HG02981 (cell line): ENCODE data around the gene COA3.

Source experiments
- ATAC-seq: cut with Tn5 transposase; IDR thresholded peaks from one replicate; pipeline ENCODE4 v1.9.1; 2021; ENCODE audit warnings: mild to moderate bottlenecking, moderate library complexity; ENCODE audit not compliant: unreplicated experiment

The COA3 gene

DNA sequence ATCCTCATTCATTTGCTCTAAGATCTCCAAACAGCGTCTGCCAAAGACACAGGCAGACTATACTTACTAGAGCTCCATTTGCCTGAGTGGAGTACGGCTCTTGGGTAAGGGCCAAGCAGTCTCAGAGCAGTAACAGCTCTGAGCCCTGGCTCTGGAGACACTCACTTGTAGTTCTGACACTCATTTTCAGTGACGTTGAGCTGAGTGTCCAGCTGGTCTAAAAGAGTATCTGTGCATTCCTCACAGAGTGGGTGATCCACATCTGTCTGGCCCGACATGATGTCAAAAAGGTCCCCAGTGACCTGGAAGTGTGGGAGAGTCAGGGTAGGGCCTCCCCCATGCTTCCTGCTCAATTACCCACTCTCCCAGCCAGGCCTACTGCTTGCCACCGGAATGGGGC, 19.9 kb upstream of the COA3 start:
- ATAC-seq: no peak

DNA sequence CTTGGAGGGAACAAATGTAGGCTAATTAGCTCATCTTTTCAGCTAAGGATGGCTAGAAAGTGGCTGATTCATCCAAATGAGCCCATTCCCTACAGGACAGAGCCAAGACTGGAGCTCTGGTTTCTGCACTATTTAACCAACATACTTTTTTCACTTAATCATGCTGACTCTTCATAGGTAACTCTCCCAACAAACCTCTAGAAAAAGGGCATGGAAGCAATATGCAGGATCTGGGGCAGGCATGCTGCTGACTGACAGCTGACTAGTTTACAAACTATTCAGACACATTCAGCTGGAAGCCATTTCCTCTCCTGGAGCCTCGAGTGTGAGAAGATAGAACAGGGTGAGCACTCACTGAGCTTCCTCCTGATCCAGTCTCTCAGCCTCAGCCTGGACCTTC, 19.4 kb upstream of the COA3 start:
- no peak for ATAC-seq

GRCh38 chr17:42814633-42815399, 16.3 kb upstream of the COA3 start:
- no peak for ATAC-seq

GRCh38 chr17:42809250-42809649, 10.7 kb upstream of the COA3 start:
- no peak for ATAC-seq

- no peak for ATAC-seq
These were observed 7.7 kb upstream of the COA3 start for GRCh38 chr17:42806249-42806648.

DNA sequence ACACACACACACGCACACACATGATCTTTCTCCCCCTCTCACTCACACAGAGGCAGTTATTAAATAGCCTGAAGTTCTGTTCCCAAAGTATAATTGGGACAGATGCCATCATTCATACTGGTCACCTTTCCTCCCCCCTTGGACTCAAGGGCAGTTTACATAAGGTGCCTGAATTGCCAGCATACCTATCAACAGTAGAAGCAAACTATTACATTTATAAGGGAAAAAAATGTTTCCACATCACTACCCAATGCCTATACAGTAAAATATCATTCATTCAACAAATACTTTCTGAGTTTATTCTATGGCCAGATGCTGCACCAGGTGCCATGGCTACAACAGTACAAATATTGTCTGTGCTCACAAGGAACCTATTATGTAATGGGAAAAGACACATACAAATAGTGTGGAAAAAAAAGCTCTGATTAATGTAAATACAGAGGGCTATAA, 6.4 kb upstream of the COA3 start:
- no peak for ATAC-seq

DNA sequence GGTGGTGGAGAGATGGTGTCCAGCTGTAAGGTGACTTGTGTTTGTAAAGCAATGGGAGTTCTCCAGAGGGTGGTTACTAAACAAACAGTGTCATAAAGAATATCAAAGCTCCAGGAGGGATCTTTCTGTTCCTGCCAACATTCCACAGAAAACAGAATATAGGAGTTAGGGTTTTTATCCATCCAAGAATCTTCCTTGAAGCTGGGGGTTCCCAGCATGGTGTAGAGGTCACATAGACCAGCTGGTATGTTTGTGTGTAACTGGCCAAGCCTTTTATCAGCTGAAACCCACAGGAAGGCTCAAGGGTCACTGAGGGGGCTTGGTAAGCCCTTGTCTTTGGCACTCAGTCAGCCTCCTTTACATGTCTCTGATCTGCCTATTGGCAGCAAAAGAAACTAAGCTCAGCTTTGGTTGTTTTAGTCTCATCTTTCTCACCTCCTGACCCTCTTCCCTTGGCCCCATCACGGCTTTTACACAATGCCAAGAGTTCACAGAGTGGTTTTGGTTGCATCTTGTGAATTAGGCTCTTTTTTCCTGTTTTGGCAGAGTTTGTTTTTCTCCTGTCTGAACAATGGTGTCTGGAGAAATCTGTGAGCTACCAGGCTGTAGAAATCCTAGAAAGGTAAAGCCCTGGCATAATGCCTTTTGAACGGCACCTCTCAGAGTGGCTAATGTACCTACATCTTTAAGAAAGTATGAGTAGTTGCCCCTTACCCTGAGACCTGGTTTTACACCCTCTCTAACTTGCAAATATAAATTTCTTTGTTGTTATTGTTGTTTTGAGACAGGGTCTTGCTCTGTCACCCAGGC, 4.8 kb upstream of the COA3 start:
- no peak for ATAC-seq

DNA sequence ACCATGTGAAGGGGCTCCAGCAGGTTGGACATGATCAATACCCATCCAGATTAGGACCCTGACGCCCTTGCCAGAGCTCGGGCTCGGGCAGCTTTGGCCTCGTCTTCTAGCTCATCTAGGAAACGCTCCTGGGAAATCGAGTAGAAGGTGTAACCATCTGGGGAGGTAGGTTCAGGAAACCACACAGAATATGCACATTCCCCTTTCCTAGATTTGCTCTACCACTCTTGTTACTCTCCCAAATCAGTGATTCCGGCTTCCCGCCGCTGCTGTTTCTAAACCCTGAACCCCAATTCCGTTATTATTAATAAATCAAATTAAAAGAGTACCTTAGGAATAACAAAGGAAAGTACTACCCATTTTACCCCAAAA, 507 bp downstream of the COA3 start:
- no peak for ATAC-seq

- no peak for ATAC-seq
These were observed 1.2 kb downstream of the COA3 start for GRCh38 chr17:42797067-42798007.

GRCh38 chr17:42796066-42796758, 2.3 kb downstream of the COA3 start:
- ATAC-seq: no peak

- no peak for ATAC-seq
These were observed 3.0 kb downstream of the COA3 start for GRCh38 chr17:42795465-42795864.

GRCh38 chr17:42795061-42795460, 3.4 kb downstream of the COA3 start:
- ATAC-seq: no peak

DNA sequence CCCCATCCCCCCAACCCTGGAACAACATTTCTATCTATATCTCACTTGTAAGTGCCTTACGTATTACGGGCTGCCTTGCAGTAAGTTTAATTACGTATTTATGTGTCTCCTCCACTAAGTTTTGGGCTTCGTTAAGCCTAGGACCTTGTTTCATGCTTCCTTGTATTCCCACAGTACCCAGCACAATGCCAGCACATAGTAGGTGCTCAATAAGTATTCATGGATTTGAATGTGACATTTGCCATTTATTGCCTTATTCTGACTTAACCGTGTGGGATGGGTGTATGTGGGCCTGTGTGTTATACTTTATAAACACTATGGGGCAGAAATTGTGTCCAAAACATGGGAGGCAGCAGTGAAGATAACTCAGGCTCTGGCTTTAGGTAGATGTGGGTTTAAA, 6.0 kb downstream of the COA3 start:
- ATAC-seq: no peak

GRCh38 chr17:42791948-42792347, 6.6 kb downstream of the COA3 start:
- ATAC-seq: no peak

GRCh38 chr17:42787266-42787665, 11.2 kb downstream of the COA3 start:
- ATAC-seq: no peak

GRCh38 chr17:42784811-42785592, 13.5 kb downstream of the COA3 start:
- ATAC-seq: no peak

DNA sequence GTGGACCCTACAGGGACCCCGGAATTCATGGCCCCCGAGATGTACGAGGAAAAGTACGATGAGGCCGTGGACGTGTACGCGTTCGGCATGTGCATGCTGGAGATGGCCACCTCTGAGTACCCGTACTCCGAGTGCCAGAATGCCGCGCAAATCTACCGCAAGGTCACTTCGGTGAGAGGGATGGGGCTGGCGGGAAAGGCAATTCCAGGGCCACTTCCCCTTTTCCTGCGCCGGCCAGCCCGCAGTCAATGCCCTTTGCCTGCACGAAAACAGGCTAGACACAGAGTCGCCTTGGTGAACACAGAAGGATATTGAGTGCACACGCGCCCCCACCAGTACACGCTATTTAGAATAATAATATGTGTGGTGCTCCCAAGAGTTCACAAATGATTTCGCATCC, 14.1 kb downstream of the COA3 start:
- ATAC-seq: no peak

DNA sequence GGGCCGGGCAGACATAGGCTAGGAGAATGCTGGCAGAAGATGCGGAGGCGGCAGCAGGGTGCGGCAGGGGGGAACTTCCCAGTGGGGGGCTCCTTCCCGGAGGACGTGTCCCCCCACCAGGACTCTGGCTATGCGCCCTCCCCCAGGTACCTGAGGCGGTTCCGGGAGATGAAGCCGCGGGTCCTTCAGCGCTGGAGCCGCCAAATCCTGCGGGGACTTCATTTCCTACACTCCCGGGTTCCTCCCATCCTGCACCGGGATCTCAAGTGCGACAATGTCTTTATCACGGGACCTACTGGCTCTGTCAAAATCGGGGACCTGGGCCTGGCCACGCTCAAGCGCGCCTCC, 14.7 kb downstream of the COA3 start:
- no peak for ATAC-seq

DNA sequence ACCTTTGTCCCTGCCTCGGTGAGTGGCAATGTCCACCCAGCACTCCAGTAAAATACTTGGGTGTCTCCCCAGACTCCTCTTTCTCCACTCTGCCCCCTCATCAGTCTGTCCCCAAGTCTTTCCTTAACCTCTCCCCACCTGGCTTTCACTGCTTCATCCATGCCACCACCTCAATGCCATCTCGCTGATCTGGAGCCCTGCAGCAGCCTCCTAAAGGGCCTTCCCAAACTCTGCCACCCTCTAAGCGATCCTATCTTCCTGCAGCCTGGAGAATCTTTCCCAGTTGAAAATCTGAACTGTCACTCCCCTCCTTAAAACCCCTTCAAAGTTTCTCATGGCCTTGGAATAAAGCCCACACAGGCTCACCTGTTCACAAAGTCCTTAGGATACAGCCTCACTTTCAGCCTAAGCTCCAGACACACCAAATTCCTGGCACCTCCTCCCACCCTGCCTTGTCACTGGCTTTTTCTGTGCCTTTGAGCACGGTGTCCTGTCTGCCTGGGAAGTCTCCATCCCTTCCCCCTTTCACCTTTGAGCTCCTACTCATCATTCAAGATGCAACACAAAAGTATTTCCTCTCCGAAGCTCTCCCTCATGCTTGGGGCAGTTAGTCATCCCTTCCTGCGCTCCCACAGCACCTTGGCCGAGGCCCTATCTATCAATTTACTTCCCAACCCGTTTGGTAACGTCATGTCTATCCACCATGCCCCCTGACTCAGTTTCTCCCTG, 15.3 kb downstream of the COA3 start:
- ATAC-seq: no peak
